Fibroblast of villous mesenchyme (primary cell): ENCODE results near the gene APMAP. TPM values are rescaled to one million over a fixed set of nuclear protein-coding genes. Genes with fewer than 3 reads are reported as not detected.
"Not testable (repeated sequence)": the region's sequence is repeated elsewhere in the genome, so short reads cannot be mapped to it uniquely, and the experiment has no call there.

Experiments
- DNase-seq: peaks from one replicate; pipeline ENCODE4 v3.0.0-alpha.2; 2010; ENCODE audit warnings: low read depth
- H3K4me3 ChIP-seq: 2 replicates; pipeline ENCODE4 v1.5.1; 2011; ENCODE audit warnings: low read depth, mild to moderate bottlenecking, low read length
- CTCF ChIP-seq: IDR thresholded peaks from 2 replicates; pipeline ENCODE4 v1.5.1; 2012; ENCODE audit warnings: low read depth, mild to moderate bottlenecking, low read length; ENCODE audit not compliant: insufficient read depth
- total RNA-seq: library from RNA; depleted of rRNA; stranded (reverse); fragments of >200 nt; gene quantifications from 2 replicates; pipeline ENCODE4 v1.2.3, GENCODE V29; 2012

APMAP gene
- total RNA-seq, 1 donor, result 81.2 TPM

DNA sequence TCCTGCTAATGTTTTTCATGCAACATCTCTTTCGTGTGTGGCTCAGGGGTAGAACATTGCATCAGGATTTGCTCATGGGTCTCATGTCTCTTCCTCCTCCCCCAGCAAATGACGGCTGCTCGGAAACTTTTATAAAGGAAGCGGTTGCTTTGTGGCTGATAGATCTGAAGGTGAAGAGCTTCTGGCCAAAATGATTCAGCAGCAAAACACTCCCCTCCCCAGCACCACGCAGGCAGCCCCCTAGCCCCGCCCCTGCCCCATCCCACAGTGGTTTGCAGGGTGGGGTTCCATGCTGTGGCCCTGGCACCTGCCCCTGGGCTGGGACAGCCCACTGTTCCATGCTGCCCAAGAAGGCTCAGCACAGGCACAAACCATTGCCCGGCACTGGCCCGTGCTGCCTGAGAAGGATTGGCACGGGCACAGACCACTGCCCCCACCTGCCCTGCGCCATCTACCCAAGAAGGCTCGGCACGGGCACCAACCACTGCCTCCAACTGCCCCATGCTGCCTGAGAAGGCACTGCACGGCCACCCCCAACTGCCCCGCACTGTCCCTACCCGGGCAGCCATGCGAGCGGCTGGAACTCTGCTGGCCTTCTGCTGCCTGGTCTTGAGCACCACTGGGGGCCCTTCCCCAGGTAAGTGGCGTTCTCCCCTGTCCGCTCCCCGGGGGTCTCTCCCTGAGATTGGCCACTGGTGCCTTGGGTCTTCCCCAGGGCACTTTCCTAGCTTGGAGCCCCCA lies 43.4 kb downstream of the APMAP start, which contains the start of gene CST7:
Gene CST7, plus strand, starts transcription at position 331 of the 741 bp plus-strand sequence. Its CDS starts 237 bp downstream, at position 568.
- no peak for TF ChIP-seq CTCF
- no peak for DNase-seq
- H3K4me3 ChIP-seq, result no peak within 1 kb of the TSS

- H3K4me3 ChIP-seq, DNase-seq: not testable (repeated sequence)
These were observed 44.1 kb downstream of the APMAP start for GRCh38 chr20:24948396-24948938.

DNA sequence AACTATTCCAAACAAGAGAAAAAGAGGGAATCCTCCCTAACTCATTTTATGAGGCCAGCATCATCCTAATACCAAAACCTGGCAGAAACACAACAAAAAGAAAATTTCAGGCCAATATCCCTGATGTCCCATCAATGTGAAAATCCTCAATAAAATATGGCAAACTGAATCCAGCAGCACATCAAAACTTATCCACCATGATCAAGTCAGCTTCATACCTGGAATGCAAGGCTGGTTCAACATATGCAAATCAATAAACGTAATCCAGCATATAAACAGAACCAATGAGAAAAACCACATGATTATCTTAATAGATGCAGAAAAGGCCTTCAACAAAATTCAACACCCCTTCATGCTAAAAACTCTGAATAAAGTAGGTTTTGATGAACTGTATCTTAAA lies 46.2 kb downstream of the APMAP start:
- not testable (repeated sequence) for H3K4me3 ChIP-seq, DNase-seq

GRCh38 chr20:24943731-24944130 lies 48.8 kb downstream of the APMAP start:
- no peak overlapping the region for H3K4me3 ChIP-seq
- no peak for DNase-seq
- TF ChIP-seq CTCF, result no peak

DNA sequence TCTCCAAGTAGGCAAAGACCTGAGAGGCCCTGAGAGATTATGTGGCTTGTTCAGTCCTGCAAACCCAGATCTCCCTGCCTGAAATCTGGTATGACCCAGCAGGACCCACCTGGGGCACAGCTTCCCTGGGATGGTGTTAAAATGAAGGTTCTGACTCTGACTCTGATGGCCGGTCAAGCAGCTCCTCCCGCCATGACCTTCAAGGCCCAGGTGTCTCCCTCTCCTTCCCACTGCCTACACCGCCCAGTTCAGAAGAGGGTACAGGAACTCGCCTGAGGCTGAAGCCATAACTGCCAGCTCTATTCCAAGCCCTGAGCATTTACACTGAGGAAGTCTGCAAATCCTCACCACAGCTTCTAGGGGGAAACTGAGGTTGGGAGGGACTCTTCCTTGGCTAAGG lies 49.4 kb downstream of the APMAP start:
- TF ChIP-seq CTCF, result no peak
- no peak overlapping the region for H3K4me3 ChIP-seq
- DNase-seq, result no peak

- no peak for DNase-seq
- no peak for TF ChIP-seq CTCF
- no peak overlapping the region for H3K4me3 ChIP-seq
These were observed 49.9 kb downstream of the APMAP start for GRCh38 chr20:24942679-24943078.

GRCh38 chr20:24939036-24939435 lies 53.5 kb downstream of the APMAP start:
- no peak for TF ChIP-seq CTCF
- no peak overlapping the region for H3K4me3 ChIP-seq
- no peak for DNase-seq

- DNase-seq, result no peak
- no peak overlapping the region for H3K4me3 ChIP-seq
- TF ChIP-seq CTCF, result no peak
These were observed 54.1 kb downstream of the APMAP start for GRCh38 chr20:24938498-24938897.
